K562 (cell line): Measurements from ENCODE around the gene KNDC1. TPM values are rescaled to one million over a fixed set of nuclear protein-coding genes. Genes with fewer than 3 reads are reported as not detected.

ENCODE experiments used
- ATAC-seq: fragments of 200-7000 bp; cut with Tn5 transposase; 3 replicates; pipeline ENCODE4 v1.9.1; 2020; ENCODE audit warnings: moderate library complexity
- BruUV-seq: library from RNA; stranded (reverse); fragments of 400-500 nt; replicated peaks from 2 replicates; lab custom pipeline; 2021; lab: Mats Ljungman, UMichigan
- CTCF ChIA-PET: fragments of 300-600 bp; formaldehyde crosslinking; extraction: SDS; loops from one replicate; lab custom pipeline; 2021; ENCODE audit warnings: low intra/inter-chr PET ratio; lab: Yijun Ruan, JAX
- POLR2A ChIA-PET: fragments of 300-600, 350-650 bp; sonication (Branson Sonifier 250); formaldehyde crosslinking; extraction: SDS; loops from one replicate; lab custom pipeline; 2021; ENCODE audit warnings: antibody characterized with exemption, inconsistent platforms; lab: Yijun Ruan, JAX
- DNase-seq, 4 experiments: peaks; one replicate each; pipeline versions ENCODE4 v3.0.0 to v3.0.0-alpha.2; 2011 to 2018; ENCODE audit warnings: low spot score in 3 of 4, mixed read lengths in 3 of 4; ENCODE audit errors: extremely low read depth in 1 of 4
- FAIRE-seq: peaks from 2 replicates; lab custom pipeline; 2011; peaks lifted over from hg19 to GRCh38; lab: Jason Lieb, UNC
- H2AFZ ChIP-seq: 2 replicates; pipeline ENCODE4 v1.6.0; 2011; ENCODE audit warnings: low read depth, low read length, control low read depth, inconsistent platforms
- H3K27ac ChIP-seq: fragments of 200-600 bp; 3 replicates; pipeline ENCODE4 v1.8.0; 2011; ENCODE audit warnings: low read depth, mild to moderate bottlenecking, control low read depth, inconsistent platforms, low read length, moderate library complexity, mixed read lengths; ENCODE audit errors: extremely low read depth
- H3K27me3 ChIP-seq, 2 experiments: fragments of 300-600 bp in 1 of 2; 2 replicates in 1 of 2; 3 replicates in 1 of 2; pipeline versions ENCODE4 v1.6.0 to v1.8.0; 2011; ENCODE audit warnings: inconsistent platforms in 2 of 2, low read length in 2 of 2, mild to moderate bottlenecking in 1 of 2, mixed read lengths in 1 of 2, moderate library complexity in 1 of 2; ENCODE audit not compliant: control insufficient read depth in 2 of 2, insufficient read depth in 2 of 2
- H3K36me3 ChIP-seq: fragments of 300-600 bp; 3 replicates; pipeline ENCODE4 v1.8.0; 2011; ENCODE audit warnings: mild to moderate bottlenecking, low read length, inconsistent platforms; ENCODE audit not compliant: control insufficient read depth, insufficient read depth
- H3K4me1 ChIP-seq, 2 experiments: fragments of 200-600 bp in 1 of 2; replicated peaks in 1 of 2; 2 replicates in 1 of 2; 3 replicates in 1 of 2; pipeline versions ENCODE4 v1.5.1 to v1.8.0; 2011; ENCODE audit warnings: inconsistent platforms in 2 of 2, low read length in 2 of 2, mild to moderate bottlenecking in 1 of 2, mixed read lengths in 1 of 2, moderate library complexity in 1 of 2; ENCODE audit not compliant: control insufficient read depth in 2 of 2, insufficient read depth in 2 of 2
- H3K4me2 ChIP-seq: 2 replicates; pipeline ENCODE4 v1.6.1; 2011; ENCODE audit warnings: low read length, control low read depth, inconsistent platforms, mixed read lengths; ENCODE audit not compliant: insufficient read depth
- H3K4me3 ChIP-seq: fragments of 200-600 bp; sonication (generic), shearing (Covaris generic); 2 replicates; pipeline ENCODE4 v1.5.1; 2016; ENCODE audit warnings: control low read depth, inconsistent platforms
- H3K79me2 ChIP-seq: fragments of 200-600 bp; 3 replicates; pipeline ENCODE4 v1.8.0; 2011; ENCODE audit warnings: low read length, inconsistent platforms; ENCODE audit not compliant: control insufficient read depth, insufficient read depth
- H3K9ac ChIP-seq, 2 experiments: 2 replicates each; pipeline versions ENCODE4 v1.6.0 to v1.6.1; 2011; ENCODE audit warnings: low read depth in 2 of 2, low read length in 2 of 2, control low read depth in 1 of 2, inconsistent platforms in 1 of 2, mild to moderate bottlenecking in 1 of 2, mixed read lengths in 1 of 2; ENCODE audit not compliant: insufficient read depth in 1 of 2
- H3K9me1 ChIP-seq: one replicate; pipeline ENCODE4 v1.6.0; 2011; ENCODE audit warnings: inconsistent platforms, mild to moderate bottlenecking, low read length, moderate library complexity; ENCODE audit not compliant: control insufficient read depth, insufficient read depth
- H3K9me3 ChIP-seq: replicated peaks from 2 replicates; pipeline ENCODE4 v1.5.1; 2011; ENCODE audit warnings: low read depth, low read length, inconsistent platforms; ENCODE audit not compliant: control insufficient read depth, insufficient read depth
- H4K20me1 ChIP-seq: replicated peaks from 2 replicates; pipeline ENCODE4 v1.6.1; 2011; ENCODE audit warnings: low read length, inconsistent platforms, mixed read lengths; ENCODE audit not compliant: control insufficient read depth, insufficient read depth
- GABPB1 ChIP-seq: sonication (generic); formaldehyde crosslinking; IDR thresholded peaks from 2 replicates; pipeline ENCODE4 v1.8.0; 2022; ENCODE audit warnings: mild to moderate bottlenecking, missing genetic modification reagents
- MCM3 ChIP-seq: fragments of 450-650 bp; IDR thresholded peaks from 2 replicates; pipeline ENCODE4 v1.6.1; 2016
- PTBP1 ChIP-seq: fragments of 200-400 bp; formaldehyde crosslinking; IDR thresholded peaks from 2 replicates; pipeline ENCODE4 v1.6.1; 2017; ENCODE audit warnings: low read depth, low read length
- SMARCE1 ChIP-seq: fragments of 450-650 bp; IDR thresholded peaks from 2 replicates; pipeline ENCODE4 v1.7.1; 2016; ENCODE audit warnings: mild to moderate bottlenecking
- ZC3H4 ChIP-seq: sonication (generic); formaldehyde crosslinking; IDR thresholded peaks from 2 replicates; pipeline ENCODE4 v1.9.0; 2021; ENCODE audit warnings: missing genetic modification reagents, borderline replicate concordance
- WGBS: fragments of 100-300 bp; shearing (Covaris generic); methylation state at CpG from one replicate; pipeline ENCODE4 v1.1.6; 2016; ENCODE audit warnings: low coverage, mixed read lengths; ENCODE audit not compliant: insufficient coverage; ENCODE audit errors: missing lambda C conversion rate; 5-methylcytosine and 5-hydroxymethylcytosine counted together
- in situ Hi-C: fragments of 300-500 bp; cut with MboI; formaldehyde crosslinking; loops from 4 replicates; pipeline ENCODE4 v1.15.0; 2018; ENCODE audit warnings: inconsistent platforms, mixed read lengths
- intact Hi-C: fragments of 100-400 bp; cut with micrococcal nuclease; formaldehyde crosslinking; loops from 2 replicates; pipeline ENCODE4 v1.14.2; 2022
- polyA plus RNA-seq, 8 experiments: library from polyadenylated mRNA; depleted of rRNA in 4 of 8; stranded (reverse) in 5 of 8; unstranded in 3 of 8; fragments of >200 nt; fragmentation: Nextera tagmentation in 2 of 8; fragmentation: Illumina TruSeq in 1 of 8; extraction: Ambion mirVana in 2 of 8; extraction: Trizol in 1 of 8; gene quantifications; 2 replicates each; pipeline versions ENCODE4 v1.2.1 to v1.2.3, GENCODE V29; 2011 to 2014; ENCODE audit warnings: inconsistent platforms in 1 of 8, missing spikeins in 1 of 8
- total RNA-seq, 7 experiments: library from RNA; depleted of rRNA in 6 of 7; stranded (reverse); fragments of >200 nt in 6 of 7; fragmentation: Illumina TruSeq in 2 of 7; extraction: Trizol in 2 of 7; gene quantifications; 2 replicates each; pipeline versions ENCODE4 v1.2.1 to v1.2.3, GENCODE V29; 2011 to 2021; ENCODE audit warnings: low replicate concordance in 1 of 7
- TF ChIP-seq, protein P1 (sequence below): fragments of 200-600 bp; sonication (generic); IDR thresholded peaks from one replicate; pipeline ENCODE4 v1.6.1; 2012; ENCODE audit warnings: mild to moderate bottlenecking, low read depth, low read length, inconsistent platforms
- TF ChIP-seq, protein P2 (sequence below): sonication (generic); formaldehyde crosslinking; IDR thresholded peaks from 2 replicates; pipeline ENCODE4 v1.9.0; 2022; ENCODE audit warnings: mild to moderate bottlenecking, missing genetic modification reagents

The KNDC1 gene
- total and polyA plus RNA-seq, 9 of the 15 experiments (the other 6 are each of a cell fraction or from before 2014, with no cell fraction given) = 0.07 to 0.26 (median 0.11) TPM; not detected in 6

DNA sequence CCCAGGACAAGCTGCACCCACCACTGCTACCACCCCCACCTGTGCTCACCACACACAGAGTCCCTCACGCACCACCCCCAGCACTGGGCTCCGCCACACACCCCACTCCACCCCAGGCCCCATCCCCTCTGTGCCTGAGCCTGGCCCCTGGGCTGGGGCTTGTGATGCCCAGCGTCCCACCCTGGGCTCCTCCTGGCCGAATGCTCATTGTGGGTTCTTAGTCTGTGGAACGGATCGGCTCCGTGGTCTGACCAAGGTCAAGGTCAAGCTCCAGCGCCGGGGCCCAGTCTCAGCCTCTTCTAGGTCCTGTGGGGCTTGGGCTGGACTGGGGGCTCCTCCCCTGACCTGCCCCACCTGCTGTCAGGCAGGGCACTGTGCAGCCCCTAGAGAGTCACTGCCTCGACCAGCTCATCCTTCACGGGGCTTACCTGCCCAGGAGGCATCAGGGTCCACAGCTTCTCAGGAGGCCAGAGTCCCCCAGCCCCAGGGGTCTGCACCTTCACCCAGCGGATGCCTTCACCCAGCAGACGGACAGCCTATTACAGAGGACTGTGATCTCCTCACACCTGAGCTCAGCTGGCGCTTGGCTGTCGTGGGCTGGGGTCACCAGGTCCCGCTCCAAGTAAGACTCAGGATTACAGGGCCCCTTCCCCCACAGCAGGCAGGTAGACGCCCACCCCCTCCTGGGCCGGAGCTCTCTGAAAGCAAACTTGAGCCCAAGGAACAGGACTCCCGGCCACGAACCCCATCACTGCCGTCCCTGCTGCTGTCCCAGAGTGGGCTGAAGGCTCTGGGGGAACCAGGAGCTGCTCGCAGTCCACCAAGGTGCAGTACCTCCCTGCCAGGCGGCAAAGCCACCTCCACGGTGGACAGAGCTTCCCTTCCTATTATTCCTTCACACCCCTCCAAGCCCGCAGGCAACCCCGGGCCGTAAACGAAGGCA is 54.7 kb downstream of the KNDC1 start:
- POLR2A ChIA-PET = interaction anchor here (0.6 to 1.0 kb wide), 3 partner anchors 13 to 54 kb away, joined by 3 to 4 read pairs (median 3); no protein-coding TSS in a partner anchor
- Histone ChIP-seq H3K9me3 (no peaks in the 10 kb centered on the region), H3K4me1 (peaks cover 0 to 60% of the 10 kb centered on the region in 2 experiments; a peak in 2 of 5 replicates), H3K9ac (no peak overlapping the region), H3K79me2 (no peaks in the 10 kb centered on the region), H3K27me3 (peaks cover 5 to 54% of the 10 kb centered on the region in 2 experiments), H2AFZ (no peak overlapping the region), H3K4me2 (no peak overlapping the region), H3K27ac (no peak overlapping the region), H3K9me1 (no peaks in the 10 kb centered on the region), H4K20me1 (no peaks in the 10 kb centered on the region), H3K4me3 (no peak overlapping the region), H3K36me3 (no peaks in the 10 kb centered on the region)
- peak in 1 of 4 experiments; percentile 23 for DNase-seq
- no peak for FAIRE-seq
- in situ Hi-C loops (no loop called here), intact Hi-C loops (no loop called here)
- 6% methylated on average over 22 of the region's 28 CpGs for WGBS
- no TSS peak for BruUV-seq
- no peak for ATAC-seq
- CTCF ChIA-PET = interaction anchor here (0.6 kb wide), 1 partner anchor 22 kb away, joined by 3 read pairs; no protein-coding TSS in a partner anchor
- TF ChIP-seq SMARCE1 = no peak
- no peak for TF ChIP-seq MCM3
- TF ChIP-seq ZC3H4 (CRISPR knock-in tag) = no peak
- no peak for TF ChIP-seq PTBP1
- TF ChIP-seq GABPB1 = no peak
- TF ChIP-seq, protein P1, sequence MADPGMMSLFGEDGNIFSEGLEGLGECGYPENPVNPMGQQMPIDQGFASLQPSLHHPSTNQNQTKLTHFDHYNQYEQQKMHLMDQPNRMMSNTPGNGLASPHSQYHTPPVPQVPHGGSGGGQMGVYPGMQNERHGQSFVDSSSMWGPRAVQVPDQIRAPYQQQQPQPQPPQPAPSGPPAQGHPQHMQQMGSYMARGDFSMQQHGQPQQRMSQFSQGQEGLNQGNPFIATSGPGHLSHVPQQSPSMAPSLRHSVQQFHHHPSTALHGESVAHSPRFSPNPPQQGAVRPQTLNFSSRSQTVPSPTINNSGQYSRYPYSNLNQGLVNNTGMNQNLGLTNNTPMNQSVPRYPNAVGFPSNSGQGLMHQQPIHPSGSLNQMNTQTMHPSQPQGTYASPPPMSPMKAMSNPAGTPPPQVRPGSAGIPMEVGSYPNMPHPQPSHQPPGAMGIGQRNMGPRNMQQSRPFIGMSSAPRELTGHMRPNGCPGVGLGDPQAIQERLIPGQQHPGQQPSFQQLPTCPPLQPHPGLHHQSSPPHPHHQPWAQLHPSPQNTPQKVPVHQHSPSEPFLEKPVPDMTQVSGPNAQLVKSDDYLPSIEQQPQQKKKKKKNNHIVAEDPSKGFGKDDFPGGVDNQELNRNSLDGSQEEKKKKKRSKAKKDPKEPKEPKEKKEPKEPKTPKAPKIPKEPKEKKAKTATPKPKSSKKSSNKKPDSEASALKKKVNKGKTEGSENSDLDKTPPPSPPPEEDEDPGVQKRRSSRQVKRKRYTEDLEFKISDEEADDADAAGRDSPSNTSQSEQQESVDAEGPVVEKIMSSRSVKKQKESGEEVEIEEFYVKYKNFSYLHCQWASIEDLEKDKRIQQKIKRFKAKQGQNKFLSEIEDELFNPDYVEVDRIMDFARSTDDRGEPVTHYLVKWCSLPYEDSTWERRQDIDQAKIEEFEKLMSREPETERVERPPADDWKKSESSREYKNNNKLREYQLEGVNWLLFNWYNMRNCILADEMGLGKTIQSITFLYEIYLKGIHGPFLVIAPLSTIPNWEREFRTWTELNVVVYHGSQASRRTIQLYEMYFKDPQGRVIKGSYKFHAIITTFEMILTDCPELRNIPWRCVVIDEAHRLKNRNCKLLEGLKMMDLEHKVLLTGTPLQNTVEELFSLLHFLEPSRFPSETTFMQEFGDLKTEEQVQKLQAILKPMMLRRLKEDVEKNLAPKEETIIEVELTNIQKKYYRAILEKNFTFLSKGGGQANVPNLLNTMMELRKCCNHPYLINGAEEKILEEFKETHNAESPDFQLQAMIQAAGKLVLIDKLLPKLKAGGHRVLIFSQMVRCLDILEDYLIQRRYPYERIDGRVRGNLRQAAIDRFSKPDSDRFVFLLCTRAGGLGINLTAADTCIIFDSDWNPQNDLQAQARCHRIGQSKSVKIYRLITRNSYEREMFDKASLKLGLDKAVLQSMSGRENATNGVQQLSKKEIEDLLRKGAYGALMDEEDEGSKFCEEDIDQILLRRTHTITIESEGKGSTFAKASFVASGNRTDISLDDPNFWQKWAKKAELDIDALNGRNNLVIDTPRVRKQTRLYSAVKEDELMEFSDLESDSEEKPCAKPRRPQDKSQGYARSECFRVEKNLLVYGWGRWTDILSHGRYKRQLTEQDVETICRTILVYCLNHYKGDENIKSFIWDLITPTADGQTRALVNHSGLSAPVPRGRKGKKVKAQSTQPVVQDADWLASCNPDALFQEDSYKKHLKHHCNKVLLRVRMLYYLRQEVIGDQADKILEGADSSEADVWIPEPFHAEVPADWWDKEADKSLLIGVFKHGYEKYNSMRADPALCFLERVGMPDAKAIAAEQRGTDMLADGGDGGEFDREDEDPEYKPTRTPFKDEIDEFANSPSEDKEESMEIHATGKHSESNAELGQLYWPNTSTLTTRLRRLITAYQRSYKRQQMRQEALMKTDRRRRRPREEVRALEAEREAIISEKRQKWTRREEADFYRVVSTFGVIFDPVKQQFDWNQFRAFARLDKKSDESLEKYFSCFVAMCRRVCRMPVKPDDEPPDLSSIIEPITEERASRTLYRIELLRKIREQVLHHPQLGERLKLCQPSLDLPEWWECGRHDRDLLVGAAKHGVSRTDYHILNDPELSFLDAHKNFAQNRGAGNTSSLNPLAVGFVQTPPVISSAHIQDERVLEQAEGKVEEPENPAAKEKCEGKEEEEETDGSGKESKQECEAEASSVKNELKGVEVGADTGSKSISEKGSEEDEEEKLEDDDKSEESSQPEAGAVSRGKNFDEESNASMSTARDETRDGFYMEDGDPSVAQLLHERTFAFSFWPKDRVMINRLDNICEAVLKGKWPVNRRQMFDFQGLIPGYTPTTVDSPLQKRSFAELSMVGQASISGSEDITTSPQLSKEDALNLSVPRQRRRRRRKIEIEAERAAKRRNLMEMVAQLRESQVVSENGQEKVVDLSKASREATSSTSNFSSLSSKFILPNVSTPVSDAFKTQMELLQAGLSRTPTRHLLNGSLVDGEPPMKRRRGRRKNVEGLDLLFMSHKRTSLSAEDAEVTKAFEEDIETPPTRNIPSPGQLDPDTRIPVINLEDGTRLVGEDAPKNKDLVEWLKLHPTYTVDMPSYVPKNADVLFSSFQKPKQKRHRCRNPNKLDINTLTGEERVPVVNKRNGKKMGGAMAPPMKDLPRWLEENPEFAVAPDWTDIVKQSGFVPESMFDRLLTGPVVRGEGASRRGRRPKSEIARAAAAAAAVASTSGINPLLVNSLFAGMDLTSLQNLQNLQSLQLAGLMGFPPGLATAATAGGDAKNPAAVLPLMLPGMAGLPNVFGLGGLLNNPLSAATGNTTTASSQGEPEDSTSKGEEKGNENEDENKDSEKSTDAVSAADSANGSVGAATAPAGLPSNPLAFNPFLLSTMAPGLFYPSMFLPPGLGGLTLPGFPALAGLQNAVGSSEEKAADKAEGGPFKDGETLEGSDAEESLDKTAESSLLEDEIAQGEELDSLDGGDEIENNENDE = no peak
- TF ChIP-seq, protein P2, sequence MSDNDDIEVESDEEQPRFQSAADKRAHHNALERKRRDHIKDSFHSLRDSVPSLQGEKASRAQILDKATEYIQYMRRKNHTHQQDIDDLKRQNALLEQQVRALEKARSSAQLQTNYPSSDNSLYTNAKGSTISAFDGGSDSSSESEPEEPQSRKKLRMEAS (CRISPR knock-in tag) = no peak
